ENCODE data around the gene RECQL5. TPM values are rescaled to one million over a fixed set of nuclear protein-coding genes. Genes with fewer than 3 reads are reported as not detected.

Gene RECQL5
- total RNA-seq, 1 experiment from 2014 or later, result 46.1 TPM

DNA sequence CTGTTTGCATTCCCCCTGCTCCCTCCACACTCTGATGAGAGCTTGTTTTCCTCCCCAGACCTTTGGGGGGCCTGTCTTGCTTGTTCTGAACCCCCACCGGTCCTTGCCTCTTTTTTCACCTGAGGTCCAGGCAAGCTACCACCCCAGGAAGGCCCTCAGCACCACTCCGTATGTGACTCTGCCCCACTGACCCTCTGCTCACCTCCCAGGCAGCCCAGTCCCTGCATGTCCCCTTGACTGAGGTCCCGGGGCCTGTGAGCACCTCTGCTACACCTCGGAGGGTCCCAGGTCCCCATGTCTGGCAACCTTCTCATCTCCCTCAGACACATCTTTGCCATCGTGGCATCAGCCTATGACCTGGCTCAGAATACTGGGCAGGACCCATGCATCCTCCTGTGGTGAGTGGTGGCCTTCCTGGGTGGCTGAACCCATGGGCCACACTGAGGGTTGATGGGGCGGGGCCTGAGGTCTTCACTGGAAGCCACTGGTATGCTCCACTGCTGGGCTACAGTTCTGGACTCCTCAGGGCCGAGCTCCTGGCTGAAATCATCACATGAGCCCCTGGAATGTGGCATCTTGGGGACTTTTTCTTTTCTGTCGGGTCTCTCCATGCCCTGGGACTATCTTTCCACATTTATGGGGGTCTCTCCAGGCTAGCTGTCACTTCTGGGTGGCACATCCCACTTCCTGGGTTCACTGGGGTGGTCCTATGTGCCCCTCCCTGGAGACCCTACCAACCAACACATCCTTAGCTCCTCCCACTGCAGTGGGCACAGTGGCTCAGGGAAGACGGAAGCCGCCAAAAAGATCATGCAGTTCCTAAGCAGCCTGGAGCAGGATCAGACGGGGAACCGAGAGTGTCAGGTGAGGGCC is 75.9 kb downstream of the RECQL5 start:
- H3K36me3 ChIP-seq (ENCODE audit: control insufficient read depth, insufficient read depth, low read length), result no peaks in the 10 kb centered on the region
- H3K4me1 ChIP-seq (ENCODE audit: control insufficient read depth, insufficient read depth, low read length), result peaks cover 7% of the 10 kb centered on the region
- ChIA-PET POLR2A (no interaction called here), CTCF (interaction anchor here (1.1 to 2.6 kb wide), 3 partner anchors 10 to 232 kb away, joined by 3 to 12 read pairs (median 6); partner anchors contain the start of gene TSEN54)
- in situ Hi-C loops (cut with HindIII; ENCODE audit: low pct_unique_long_range_greater_than_20kb, low sequenced_read_pairs) (no loop called here), intact Hi-C loops (cut with micrococcal nuclease; ENCODE audit: unreplicated experiment) (no loop called here)
- ATAC-seq (no peak), DNase-seq (ENCODE audit: low read depth, low spot score) (no peak)
- H3K27ac ChIP-seq (ENCODE audit: low read length), result no peak overlapping the region
- no peaks in the 10 kb centered on the region for H3K9me3 ChIP-seq (ENCODE audit: control insufficient read depth, insufficient read depth, low read depth, low read length)
- no peaks in the 10 kb centered on the region for H3K27me3 ChIP-seq (ENCODE audit: control insufficient read depth, insufficient read depth, low read length)
- BruUV-seq (replicated peaks), result no TSS peak
- TF ChIP-seq POLR2AphosphoS5 (IDR thresholded peaks at IDR 0.05; ENCODE audit: low read depth, low read length), result no peak
- no peak for TF ChIP-seq SIN3A (IDR thresholded peaks at IDR 0.05; ENCODE audit: borderline replicate concordance, insufficient read depth, low read depth, low read length)
- TF ChIP-seq, protein P1, sequence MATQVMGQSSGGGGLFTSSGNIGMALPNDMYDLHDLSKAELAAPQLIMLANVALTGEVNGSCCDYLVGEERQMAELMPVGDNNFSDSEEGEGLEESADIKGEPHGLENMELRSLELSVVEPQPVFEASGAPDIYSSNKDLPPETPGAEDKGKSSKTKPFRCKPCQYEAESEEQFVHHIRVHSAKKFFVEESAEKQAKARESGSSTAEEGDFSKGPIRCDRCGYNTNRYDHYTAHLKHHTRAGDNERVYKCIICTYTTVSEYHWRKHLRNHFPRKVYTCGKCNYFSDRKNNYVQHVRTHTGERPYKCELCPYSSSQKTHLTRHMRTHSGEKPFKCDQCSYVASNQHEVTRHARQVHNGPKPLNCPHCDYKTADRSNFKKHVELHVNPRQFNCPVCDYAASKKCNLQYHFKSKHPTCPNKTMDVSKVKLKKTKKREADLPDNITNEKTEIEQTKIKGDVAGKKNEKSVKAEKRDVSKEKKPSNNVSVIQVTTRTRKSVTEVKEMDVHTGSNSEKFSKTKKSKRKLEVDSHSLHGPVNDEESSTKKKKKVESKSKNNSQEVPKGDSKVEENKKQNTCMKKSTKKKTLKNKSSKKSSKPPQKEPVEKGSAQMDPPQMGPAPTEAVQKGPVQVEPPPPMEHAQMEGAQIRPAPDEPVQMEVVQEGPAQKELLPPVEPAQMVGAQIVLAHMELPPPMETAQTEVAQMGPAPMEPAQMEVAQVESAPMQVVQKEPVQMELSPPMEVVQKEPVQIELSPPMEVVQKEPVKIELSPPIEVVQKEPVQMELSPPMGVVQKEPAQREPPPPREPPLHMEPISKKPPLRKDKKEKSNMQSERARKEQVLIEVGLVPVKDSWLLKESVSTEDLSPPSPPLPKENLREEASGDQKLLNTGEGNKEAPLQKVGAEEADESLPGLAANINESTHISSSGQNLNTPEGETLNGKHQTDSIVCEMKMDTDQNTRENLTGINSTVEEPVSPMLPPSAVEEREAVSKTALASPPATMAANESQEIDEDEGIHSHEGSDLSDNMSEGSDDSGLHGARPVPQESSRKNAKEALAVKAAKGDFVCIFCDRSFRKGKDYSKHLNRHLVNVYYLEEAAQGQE (IDR thresholded peaks at IDR 0.05; ENCODE audit: insufficient read depth in 1 of 2, low read depth in 2 of 2, low read length in 1 of 2), result no peak
- TF ChIP-seq, protein P2, sequence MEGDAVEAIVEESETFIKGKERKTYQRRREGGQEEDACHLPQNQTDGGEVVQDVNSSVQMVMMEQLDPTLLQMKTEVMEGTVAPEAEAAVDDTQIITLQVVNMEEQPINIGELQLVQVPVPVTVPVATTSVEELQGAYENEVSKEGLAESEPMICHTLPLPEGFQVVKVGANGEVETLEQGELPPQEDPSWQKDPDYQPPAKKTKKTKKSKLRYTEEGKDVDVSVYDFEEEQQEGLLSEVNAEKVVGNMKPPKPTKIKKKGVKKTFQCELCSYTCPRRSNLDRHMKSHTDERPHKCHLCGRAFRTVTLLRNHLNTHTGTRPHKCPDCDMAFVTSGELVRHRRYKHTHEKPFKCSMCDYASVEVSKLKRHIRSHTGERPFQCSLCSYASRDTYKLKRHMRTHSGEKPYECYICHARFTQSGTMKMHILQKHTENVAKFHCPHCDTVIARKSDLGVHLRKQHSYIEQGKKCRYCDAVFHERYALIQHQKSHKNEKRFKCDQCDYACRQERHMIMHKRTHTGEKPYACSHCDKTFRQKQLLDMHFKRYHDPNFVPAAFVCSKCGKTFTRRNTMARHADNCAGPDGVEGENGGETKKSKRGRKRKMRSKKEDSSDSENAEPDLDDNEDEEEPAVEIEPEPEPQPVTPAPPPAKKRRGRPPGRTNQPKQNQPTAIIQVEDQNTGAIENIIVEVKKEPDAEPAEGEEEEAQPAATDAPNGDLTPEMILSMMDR (IDR thresholded peaks at IDR 0.05), result no peak
- no peak for TF ChIP-seq TCF7L2 (IDR thresholded peaks at IDR 0.05; ENCODE audit: low read depth, low read length)
- no peak overlapping the region for H3K4me3 ChIP-seq (ENCODE audit: low read depth in 2 of 2, low read length in 2 of 2)

DNA sequence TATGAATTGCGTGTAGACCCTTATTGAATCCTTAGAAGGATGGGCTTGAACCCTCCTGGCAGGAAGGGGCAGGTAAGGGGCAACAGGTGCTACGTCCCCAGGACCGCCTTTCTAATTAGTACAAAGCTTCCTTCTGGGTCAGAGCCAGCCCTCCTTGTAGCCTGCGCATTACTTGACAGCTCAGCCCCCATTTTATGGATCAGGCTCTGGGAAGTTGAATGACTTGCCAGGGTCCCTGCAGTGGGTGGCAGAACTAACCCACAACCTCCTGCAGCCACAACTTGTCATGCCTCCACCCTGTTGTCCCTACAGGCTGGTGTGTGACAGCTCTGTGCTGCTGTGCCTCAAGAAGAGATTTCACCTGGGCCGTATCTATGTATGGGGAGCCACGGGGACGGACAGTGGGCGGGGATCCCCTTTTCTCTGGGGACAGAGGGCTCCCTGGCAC is 76.6 kb downstream of the RECQL5 start:
- intact Hi-C loops (cut with micrococcal nuclease; ENCODE audit: unreplicated experiment) (no loop called here), in situ Hi-C loops (cut with HindIII; ENCODE audit: low pct_unique_long_range_greater_than_20kb, low sequenced_read_pairs) (no loop called here)
- H3K4me3 ChIP-seq (ENCODE audit: low read depth in 2 of 2, low read length in 2 of 2), result peak overlapping the region in 1 of 2 experiments; percentile 62; a peak in 2 of 4 replicates
- CTCF ChIA-PET, result interaction anchor here (1.2 to 2.6 kb wide), 2 partner anchors 11 to 74 kb away, joined by 6 to 12 read pairs; partner anchors contain the start of gene TSEN54
- H3K4me1 ChIP-seq (ENCODE audit: control insufficient read depth, insufficient read depth, low read length), result peaks cover 7% of the 10 kb centered on the region
- peak overlapping the region; percentile 83; the same call in 1 of the 2 replicates for H3K27ac ChIP-seq (ENCODE audit: low read length)
- POLR2A ChIA-PET, result no interaction called here
- no peak for TF ChIP-seq SIN3A (IDR thresholded peaks at IDR 0.05; ENCODE audit: borderline replicate concordance, insufficient read depth, low read depth, low read length)
- TF ChIP-seq, protein P2 (IDR thresholded peaks at IDR 0.05), result no peak
- TF ChIP-seq, protein P1 (IDR thresholded peaks at IDR 0.05; ENCODE audit: insufficient read depth in 1 of 2, low read depth in 2 of 2, low read length in 1 of 2), result no peak
- no peak for TF ChIP-seq TCF7L2 (IDR thresholded peaks at IDR 0.05; ENCODE audit: low read depth, low read length)
- no peak for TF ChIP-seq POLR2AphosphoS5 (IDR thresholded peaks at IDR 0.05; ENCODE audit: low read depth, low read length)
- H3K27me3 ChIP-seq (ENCODE audit: control insufficient read depth, insufficient read depth, low read length), result no peaks in the 10 kb centered on the region
- H3K9me3 ChIP-seq (ENCODE audit: control insufficient read depth, insufficient read depth, low read depth, low read length), result no peaks in the 10 kb centered on the region
- ATAC-seq, result no peak
- no TSS peak for BruUV-seq (replicated peaks)
- no peaks in the 10 kb centered on the region for H3K36me3 ChIP-seq (ENCODE audit: control insufficient read depth, insufficient read depth, low read length)
- no peak for DNase-seq (ENCODE audit: low read depth, low spot score)
